TTC549 (cell line): ENCODE results near the gene SLC12A4.
"Not testable (repeated sequence)": the region's sequence is repeated elsewhere in the genome, so short reads cannot be mapped to it uniquely, and the experiment has no call there.

Experiments
- FAIRE-seq: peaks from 2 replicates; lab custom pipeline; 2012; peaks lifted over from hg19 to GRCh38; lab: Jason Lieb, UNC

The SLC12A4 gene

DNA sequence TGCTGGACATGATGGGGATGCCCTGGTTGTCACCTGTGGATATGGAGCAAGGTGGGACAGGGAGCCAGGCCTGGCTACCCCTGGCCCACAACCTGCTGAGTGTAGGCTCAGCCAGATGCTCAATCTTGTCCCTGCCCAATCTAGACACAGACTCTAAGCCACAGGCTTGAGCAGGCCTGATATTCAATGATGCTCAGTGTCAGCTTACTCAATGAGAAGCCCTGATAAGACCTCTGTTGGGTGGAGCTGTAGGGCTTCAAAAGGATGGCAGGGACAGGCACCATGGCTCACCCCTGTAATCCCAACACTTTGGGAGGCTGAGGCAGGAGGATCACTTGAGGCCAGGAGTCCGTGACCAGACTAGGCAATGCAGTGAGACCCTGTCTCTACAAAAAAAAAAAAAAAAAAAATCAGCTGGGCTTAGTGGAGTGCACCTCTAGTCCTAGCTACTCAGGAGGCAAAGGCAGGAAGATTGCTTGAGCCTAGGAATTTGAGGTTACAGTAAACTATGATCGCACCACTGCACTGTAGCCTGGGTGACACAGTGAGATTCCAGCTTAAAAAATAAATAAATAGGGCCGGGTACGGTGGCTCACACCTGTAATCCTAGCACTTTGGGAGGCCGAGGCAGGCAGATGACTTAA, 27.9 kb downstream of the SLC12A4 start:
- FAIRE-seq: no peak

DNA sequence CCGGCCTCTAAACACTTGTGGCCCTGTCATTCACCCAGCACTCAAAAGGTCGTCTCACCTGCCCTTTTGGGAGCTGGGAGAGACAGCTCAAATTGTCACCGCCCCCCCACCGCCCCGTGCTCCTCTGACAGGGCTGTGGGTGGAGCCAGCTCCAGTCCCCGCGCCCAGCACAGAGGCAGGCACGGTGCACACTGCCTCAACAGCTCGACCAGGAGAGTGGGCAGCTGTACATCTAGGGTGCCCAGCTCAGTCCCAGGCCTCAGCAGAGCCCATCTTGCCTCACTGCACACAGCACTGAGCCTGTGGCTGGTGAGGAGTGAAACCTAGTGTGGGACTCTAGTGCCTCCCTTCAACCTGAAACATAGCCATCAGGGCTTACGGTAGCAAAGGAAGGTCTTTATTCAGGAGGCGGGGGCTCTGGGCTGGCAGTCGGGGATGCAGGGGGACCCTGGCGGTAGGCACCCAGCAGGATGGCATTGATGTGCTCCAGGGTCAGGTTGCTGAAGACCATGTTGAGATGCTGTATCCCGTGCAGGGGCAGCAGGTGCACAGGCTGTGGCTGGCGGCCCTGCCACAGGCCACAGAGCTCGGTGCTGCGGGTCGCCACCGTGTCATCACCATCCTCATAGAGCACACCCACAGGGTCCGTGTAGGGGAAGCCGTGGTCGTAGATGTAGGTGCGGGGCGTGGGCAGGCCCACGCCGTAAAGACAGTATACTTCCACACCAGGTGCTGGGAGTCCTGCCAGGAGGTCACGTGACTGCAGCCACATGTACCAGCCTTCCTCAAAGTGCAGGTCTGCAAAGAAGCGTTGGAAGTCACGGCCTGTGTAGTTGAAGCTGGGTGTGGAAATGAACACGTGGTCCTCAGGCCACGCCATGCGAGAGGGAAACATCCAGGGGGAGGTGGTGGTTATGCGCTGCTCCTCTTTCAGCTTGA, 28.7 kb downstream of the SLC12A4 start:
- FAIRE-seq: no peak

DNA sequence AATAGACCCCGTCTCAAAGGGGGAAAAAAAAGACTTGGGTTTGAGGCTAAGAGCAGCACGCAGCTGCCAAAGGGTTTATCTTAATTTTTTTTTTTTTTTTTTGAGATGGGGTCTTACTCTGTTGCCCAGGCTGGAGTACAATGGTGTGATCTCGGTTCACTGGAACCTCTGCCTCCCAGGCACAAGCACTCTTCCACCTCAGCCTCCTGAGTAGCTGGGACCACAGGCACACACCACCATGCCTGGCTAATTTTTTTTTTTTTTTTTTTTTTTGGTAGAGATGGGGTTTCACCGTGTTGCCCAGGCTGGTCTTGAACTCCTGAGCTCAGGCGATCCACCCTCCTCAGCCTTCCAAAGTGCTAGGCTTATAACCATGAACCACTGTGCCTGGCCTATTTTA, 30.7 kb downstream of the SLC12A4 start:
- not testable (repeated sequence) for FAIRE-seq

DNA sequence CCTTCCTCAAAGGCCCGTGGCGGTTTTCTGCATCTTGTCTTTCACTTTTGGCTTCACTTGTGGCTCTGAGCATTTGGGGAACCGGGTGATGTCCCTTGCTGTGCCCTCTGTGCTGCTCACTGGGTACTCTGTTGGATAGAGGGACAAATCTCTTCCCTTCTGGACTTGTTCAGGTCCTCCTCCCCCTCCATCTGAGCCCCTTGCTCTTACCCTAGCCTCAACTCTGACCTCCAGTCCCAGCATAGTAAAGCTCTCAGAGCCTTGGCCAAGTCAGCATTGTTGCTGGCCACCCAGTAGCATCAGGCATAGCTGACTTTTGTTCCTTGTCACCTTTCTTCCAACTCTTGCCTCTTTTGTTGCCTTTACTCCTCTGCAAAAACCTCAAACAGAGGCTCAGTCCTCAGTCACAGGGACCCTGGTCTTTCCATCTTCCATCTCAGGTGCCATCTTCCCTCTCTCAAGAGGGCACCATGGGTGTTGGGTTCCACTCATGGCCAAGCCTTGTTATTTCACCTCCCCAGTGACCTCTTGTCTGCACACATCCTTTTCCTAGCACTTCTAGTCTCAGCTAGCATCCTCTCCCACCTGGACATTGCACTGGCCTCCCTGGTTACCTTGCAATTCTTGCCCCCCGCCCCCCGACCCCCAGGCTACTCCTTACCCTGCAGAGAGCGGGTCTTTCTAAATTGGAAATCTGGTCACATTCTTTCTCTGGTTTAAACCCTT, 31.4 kb downstream of the SLC12A4 start:
- no peak for FAIRE-seq

DNA sequence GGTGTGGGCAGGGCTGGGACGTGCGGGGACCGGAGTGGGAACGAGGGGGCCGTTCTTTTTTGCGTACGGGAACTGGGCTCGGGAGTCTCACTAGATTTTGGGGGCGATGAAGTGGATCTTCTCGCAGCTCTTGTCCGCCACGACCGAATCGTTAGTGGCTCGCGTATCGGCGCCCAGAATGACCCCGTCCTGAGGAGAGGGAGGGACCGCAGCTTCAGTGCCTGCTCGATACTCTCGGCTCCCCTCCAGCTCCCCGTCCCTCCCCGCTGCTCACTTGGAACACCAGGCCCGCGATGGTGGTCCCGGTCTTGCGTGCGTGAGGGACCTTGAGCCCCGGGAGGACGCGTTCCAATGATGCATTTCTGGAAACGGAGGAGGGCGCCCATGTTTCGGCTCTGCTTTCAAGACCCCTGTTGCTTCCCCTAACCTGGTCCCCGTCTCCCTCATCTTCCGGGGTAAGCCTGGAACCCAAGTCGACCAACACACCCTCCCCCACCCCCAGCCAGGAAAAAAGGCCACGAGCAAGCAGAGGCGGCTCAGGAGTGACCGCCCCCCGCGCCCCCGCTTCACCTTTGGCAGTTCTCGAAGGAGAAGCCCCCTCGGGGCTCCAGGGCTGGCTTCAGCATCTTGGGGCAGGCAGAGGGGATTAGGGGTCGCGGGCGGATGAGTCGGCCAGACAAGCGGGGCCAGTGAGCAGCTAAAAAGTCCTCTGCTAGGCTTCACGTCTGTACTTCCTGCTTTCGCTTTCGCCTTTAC, 32.1 kb downstream of the SLC12A4 start, which contains the start of gene PSMB10:
TSS of gene PSMB10 (minus strand) at position 727 of the 756 bp plus-strand sequence. CDS start at position 626, 101 bp downstream.
- FAIRE-seq: no peak

DNA sequence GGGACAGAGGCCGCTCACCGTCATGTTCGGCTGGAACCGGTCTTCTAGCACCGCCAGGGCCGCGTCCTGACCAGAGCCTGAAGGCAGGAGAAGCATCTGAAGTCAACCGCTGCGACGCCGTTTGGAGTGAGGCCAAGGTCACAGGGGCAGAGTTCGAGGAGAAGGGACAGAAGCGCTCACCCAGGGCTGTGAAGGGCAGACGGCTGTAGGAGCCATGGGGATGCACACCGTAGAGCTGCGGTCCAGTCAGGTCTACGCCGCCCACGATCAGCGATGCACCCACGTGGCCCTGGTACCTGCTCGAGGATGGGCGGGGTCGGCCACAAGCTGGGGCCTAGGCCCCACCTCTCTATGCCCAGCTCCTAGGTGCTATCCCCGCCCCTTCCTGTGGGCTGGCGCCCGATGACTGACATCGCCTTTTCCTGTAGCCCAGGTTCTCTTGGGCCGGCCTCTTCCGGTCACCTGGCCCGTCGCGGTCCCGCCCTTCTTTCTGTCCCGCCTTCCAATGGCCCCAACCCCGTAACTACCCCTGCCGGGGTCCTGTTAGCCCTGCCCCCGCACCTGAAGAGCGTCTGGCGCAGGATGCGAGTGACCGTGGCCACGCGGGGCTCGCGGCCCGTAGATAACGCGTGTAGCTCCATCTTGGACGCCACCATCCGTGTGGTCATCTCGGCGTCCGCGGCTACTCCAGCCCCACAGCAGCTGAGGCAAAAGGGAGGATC, 32.9 kb downstream of the SLC12A4 start:
- FAIRE-seq: peak; percentile 86

DNA sequence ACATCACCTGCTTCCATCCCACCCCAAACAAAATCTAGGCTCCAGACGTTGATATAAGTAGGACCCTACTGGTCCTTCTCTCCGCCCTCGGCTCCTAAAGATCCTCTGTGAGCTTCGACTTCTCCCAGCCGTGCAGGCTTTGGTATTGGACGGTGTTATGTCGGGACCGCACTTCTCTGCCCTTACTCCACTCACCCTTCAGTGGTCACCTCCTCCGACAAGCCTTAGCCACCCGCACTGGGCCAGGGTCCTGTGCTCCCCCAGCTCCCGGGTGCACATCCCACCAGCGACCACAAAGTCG, 33.4 kb downstream of the SLC12A4 start:
- no peak for FAIRE-seq

DNA sequence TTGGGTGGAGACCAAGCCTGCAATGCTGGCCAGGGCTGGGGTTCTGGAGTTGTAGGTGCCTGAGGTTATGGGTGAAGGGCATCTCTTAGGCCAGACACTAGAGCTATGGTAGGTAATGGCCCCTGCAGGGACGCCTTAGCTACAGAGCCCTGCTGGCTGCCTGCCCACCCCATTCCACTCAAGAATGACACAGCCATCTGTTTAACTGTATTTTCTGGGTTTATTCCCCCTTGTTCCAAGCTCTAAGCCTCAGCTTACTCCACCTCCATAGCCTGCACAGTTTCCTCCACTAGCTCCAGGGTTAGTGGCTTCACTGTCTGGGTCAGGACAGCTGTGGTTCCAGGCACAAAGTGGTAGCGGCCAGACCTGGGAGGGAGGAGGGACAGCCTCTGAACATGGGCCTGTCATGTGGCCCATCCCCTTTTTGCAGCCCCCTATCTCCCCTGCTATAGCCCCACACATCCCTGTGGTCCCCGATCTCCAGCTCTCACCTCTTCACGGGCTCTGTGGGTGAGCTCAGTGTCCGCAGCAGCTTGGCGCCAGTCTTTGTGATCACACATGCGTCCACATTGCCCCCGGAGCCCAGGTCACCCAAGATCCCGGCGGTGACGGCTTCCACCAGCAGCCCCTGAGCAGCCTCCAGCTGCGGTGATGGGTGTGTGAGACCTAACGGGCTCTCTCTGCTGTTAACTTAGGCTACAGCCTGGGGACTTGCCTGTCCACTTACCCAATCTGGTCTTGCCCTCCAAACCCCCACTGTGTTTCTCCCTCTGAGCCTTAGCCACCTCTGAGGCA, 33.9 kb downstream of the SLC12A4 start:
- no peak for FAIRE-seq

DNA sequence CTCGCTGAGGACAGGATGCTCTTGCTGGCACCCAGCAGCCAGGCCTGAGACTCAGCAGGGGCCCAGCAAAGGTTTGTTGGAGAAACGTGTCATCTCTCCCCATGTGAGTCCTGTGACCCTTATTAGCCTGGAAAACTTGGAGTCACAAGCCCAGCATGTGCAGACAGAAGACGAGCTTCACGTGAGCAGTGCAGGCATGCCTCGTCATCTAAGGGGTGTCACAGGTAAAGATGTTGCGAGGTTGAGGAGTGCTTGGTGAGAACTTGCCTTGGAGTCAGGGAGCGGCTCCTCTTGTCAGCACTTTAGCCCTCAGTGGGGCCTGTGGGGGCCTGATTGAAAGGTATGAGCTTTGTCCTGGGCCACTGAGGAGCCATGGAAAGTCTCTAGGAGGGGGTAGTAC, 34.6 kb downstream of the SLC12A4 start:
- FAIRE-seq: no peak

DNA sequence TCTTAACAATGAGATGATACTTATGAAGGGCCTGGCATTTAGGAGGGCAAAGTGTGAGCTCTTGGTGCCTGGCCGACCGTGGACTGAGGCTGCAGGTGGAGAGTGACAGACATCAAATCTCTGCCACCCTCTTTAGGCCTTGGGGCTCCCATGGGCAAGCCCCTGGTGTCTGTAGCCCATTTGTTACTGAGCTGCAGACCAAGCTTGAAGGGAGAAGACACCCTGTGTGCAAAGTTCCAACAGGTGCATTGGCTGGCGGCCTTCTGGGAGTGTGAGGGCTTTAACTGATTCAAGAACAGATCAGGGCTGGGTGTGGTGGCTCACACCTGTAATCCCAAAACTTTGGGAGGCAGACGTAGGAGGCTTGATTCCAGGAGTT, 36.0 kb downstream of the SLC12A4 start:
- no peak for FAIRE-seq

DNA sequence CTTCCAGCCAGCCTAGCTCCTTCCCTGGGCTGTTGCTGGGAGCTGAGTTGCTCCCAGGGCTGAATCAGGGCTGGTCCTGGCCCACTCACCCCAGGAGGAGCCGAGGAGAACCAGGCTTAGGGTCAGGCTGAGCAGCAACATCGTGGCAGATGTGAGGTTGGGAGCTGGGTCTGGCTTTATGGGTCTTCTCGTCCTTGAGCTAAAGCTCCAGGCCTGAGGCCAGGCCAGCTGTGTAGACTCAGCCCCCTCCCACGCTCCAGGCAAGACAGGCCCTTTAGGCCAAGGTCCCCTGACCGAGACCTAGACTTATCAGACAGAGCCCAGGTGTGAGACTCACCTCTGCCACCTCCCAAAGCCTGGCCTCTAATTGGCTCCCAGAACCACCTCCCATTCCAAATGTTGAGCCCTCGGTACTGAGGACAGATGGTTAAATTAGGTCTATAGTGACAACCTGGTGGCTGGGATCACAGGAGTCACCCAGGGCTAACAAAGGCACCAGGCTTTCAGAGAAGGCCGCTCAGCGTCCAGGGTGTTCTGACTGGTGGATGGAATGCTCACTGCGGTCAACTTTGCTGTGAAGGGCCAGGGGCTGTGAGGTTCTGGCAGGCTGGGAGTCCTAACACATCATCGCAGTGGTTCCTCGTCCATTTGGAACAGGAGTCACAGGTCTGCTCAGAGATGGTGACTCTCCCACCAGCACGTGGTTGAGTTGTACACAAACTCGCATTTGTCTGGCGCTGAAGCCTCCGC, 36.5 kb downstream of the SLC12A4 start, which contains the start of gene CTRL:
TSS of gene CTRL (minus strand) at position 151 of the 750 bp plus-strand sequence. CDS start at position 141, 10 bp downstream.
- no peak for FAIRE-seq

DNA sequence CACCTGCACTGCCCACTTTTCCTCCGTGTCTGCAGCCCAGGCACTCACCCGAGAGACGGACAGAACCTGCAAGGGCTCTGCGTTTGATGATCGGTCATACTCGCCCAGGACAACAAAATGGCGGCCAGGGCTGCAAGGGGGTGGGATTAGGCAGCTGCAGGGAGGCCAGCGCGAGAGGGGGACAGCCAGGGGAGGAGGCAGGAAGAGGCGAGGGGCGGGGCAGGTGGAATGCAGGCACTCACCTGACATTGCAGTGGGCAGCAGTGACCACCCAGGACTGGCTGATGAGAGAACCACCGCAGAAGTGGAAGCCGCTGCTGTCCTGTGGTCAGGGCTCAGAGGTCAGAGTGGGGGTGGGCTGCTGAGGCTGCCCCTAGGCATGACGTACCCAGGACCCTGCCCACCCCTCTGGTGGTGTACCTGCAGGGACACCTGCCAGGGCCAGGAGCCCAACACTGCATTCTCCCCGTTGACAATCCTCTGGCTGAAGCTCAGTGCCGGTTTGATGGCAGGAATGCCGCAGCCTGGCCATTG, 37.7 kb downstream of the SLC12A4 start:
- no peak for FAIRE-seq

DNA sequence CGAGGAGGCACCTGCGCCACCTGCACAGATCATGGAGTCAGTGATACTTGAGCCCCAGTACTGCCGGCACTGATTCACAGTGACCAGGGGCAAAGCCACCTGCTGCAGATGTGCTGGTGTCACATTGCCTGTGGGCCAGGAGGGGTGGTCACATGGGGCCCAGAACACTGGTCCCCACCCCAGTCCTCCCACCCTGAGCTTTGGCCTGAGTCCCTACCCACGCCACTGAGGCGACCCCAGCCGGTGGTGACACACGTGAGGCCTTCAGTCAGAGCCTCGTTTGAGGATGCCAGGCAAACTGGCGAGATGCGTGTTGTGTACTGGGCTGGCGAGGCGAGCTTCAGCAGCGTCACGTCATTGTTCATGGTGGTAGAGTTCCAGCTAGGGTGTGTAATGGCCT, 38.2 kb downstream of the SLC12A4 start:
- FAIRE-seq: no peak

DNA sequence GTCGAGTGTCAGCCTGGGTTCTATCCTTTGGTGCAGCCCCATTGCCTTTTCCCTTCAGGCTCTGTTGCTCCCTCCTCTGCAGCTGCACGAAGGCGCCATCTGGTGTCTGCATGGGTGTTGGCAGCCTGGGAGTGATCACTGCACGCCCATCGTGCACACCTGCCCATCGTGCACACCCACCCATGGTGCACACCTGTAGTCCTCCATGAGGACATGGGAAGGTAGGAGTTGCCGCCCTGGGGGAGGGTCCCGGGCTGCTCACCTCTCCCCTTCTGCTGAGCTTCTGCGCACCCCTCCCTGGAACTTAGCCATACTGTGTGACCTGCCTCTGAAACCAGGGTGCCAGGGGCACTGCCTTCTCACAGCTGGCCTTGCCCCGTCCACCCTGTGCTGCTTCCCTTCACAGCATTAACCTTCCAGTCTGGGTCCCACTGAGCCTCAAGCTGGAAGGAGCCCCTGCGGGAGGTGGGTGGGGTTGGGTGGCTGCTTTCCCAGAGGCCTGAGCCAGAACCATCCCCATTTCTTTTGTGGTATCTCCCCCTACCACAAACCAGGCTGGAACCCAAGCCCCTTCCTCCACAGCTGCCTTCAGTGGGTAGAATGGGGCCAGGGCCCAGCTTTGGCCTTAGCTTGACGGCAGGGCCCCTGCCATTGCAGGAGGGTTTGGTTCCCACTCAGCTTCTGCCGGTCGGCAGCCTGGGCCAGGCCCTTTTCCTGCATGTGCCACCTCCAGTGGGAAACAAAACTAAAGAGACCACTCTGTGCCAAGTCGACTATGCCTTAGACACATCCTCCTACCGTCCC, 39.7 kb downstream of the SLC12A4 start:
- FAIRE-seq: no peak

DNA sequence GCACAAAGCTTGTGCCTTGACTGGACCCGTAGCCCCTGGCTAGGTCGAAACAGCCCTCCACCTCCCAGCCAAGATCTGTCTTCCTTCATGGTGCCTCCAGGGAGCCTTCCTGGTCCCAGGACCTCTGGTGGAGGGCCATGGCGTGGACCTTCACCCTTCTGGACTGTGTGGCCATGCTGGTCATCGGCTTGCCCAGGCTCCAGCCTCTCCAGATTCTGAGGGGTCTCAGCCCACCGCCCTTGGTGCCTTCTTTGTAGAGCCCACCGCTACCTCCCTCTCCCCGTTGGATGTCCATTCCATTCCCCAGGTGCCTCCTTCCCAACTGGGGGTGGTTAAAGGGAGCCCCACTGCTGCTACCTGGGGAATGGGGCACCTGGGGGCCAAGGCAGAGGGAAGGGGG, 40.3 kb downstream of the SLC12A4 start:
- no peak for FAIRE-seq

DNA sequence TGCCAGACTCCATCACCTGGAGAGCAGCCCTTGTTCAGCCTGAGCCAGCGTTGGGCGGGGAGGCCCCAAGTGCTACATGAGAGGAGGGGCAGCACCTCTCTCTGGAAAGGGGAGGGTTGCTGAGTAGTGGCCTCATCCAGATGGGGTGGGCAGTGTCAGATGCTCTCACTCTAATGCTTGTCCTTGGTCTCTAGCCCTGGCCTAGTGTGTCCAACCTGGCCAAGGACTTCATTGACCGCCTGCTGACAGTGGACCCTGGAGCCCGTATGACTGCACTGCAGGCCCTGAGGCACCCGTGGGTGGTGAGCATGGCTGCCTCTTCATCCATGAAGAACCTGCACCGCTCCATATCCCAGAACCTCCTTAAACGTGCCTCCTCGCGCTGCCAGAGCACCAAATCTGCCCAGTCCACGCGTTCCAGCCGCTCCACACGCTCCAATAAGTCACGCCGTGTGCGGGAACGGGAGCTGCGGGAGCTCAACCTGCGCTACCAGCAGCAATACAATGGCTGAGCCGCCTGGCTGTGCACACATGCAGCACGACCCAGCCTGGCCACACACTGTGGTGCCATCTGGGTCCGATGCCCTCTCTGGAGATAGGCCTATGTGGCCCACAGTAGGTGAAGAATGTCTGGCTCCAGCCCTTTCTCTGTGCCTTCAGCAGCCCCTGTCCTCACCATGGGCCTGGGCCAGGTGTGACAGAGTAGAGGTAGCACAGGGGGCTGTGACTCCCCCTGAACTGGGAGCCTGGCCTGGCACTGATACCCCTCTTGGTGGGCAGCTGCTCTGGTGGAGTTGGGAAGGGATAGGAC, 41.1 kb downstream of the SLC12A4 start:
- FAIRE-seq: no peak

DNA sequence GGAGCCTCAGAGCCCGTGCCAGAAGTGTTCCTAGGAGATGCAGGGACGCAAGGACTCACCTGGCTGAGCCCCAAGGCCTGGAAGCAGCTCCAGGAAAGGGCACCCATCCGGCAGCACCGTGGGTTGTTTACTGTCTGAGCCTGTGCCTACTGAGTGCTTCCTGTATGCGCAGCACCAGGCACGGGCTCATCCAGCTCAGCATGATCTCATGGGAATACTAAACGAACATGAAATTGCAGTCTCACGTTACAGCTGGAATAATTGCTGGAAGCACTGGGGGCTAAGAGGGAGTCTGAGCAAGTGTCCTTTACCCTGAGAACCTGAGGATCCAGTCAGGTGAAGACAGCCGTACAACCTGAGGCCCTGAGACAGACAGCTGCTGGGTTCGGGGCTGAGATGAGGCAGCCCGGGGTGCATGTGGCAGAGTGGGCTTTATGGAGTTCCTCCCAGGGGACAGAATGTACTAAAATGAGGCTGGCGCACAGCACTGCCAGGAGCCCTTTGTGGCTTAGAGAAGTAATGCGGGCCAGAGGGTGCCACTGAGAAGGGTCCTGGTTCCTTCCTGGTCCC, 42.2 kb downstream of the SLC12A4 start:
- FAIRE-seq: no peak
